NCI-H128 (cell line): ENCODE data around the gene RNF112.

Experiments used
- DNase-seq: peaks from one replicate; lab custom pipeline; 2025; ENCODE audit not compliant: unreplicated experiment; lab: John Stamatoyannopoulos, UW

The RNF112 gene, protein sequence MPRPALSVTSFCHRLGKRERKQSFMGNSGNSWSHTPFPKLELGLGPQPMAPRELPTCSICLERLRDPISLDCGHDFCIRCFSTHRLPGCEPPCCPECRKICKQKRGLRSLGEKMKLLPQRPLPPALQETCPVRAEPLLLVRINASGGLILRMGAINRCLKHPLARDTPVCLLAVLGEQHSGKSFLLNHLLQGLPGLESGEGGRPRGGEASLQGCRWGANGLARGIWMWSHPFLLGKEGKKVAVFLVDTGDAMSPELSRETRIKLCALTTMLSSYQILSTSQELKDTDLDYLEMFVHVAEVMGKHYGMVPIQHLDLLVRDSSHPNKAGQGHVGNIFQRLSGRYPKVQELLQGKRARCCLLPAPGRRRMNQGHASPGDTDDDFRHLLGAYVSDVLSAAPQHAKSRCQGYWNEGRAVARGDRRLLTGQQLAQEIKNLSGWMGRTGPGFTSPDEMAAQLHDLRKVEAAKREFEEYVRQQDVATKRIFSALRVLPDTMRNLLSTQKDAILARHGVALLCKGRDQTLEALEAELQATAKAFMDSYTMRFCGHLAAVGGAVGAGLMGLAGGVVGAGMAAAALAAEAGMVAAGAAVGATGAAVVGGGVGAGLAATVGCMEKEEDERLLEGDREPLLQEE

DNA sequence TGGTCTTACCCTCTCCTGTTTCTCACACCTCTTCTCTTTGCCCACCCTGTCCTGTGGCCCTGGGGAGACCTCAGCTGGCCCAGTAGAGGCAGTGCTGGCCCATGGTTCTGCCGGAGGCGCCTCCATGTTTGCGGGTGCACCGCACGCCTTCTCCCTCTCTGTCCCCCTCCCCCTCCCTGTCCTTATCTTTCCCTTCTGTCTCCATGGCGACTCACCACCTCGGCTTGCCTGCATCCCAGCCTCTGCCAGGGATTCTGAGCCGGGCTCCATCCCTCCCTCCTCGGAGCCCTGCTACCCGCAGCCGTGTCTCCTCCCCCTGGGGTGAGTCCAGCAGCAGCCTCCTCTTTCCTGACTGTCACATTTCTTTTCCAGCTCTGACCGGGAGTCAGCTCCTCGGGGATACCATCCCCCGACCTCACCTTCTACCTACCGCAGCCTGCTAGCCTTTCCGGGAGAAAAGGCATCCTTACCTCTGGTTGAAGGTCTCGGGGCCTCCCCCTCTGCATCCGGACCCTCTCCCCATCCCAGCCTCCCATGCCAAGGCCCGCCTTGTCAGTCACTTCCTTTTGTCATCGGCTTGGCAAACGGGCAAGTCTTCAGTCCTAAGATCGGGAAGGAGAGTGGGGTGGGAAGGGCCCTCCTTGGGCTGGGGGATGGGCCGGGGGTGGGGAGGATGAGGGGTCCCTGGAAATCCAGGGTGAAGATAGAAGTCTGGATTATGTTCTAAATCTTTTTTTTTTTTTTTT, at the start of gene RNF112:
Gene RNF112 (plus strand): TSS at position 358 of the 746 bp plus-strand sequence. CDS start 177 bp downstream, at position 535.
- no peak for DNase-seq

DNA sequence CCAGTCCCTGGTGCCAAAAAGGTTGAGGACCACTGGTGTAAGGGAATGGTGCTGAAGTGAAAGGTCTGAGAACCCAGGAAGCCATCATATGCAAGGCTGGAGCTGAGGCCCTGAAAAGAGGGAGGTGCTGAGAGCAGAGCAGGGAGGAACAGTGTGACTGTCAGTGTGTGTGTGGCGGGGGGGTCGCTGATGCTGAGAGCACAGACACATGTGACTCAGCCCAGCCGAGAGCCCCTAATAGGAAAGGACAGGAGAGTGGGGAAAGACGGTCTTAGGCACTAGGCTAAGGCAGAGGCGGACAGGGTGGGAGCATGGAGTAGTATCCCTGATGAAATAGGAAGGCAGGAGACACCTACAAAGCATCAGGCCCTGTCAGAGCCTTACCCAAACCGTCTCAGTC, 49.7 kb upstream of the RNF112 start:
- no peak for DNase-seq

DNA sequence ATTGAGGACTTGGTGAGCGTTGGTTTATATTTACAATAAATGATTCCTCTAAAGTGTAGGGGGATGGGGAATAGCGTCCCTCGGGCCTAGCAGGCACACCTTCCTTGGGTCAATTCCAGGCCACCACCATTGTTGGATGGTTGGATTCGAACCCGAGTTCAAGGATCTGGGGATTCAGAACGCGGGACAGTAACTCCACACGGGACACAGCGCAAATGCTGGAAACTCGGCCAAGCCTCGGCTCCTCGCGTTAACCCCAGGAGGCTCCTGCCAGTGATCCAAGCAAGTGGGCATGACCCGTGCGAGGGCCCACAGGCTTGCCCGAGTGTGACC, 49.1 kb upstream of the RNF112 start:
- no peak for DNase-seq

DNA sequence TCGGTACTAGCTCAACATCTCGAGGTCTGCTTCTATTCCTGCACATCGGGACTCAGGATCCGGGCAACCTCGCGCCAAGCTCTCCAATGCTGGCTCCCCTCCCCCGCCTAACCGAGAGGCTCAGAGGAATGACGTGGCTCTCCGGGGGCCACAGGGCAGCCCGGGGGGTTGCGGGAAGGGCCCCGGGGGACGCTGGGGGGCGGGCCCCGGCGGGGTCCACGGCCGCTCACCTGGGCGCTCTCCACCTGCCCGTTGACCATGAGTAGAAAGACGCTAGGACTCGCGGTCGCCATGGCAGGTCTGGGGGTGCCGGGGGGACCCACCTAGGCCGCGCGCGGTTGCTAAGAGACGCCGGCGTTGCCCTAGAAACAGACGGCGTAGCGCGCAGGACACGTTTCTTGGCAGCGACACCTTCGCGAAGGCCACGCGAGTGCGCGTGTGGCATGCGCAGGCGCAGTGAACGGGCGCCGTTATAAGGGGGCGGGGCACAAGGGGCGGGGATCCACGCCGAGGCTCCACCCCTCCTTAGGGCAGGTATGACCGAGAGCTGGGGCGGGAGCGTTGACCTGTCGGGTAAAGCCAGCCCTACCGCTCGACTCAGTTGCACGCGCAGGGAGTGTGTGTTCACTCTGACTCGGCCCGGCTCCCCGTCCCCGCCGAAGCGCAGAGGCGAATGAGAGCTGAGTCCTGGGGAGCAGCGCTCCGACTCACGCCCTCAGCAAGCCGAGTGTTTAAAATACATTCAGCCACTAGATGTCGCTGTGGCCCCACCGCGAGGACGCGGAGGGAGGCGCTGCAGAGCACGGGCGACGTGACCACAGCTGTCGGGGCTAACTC, 48.5 kb upstream of the RNF112 start, which contains the start of gene B9D1:
Gene B9D1 (minus strand): TSS at position 447 of the 837 bp plus-strand sequence. CDS start 154 bp downstream, at position 293.
- DNase-seq = peak; percentile 80

DNA sequence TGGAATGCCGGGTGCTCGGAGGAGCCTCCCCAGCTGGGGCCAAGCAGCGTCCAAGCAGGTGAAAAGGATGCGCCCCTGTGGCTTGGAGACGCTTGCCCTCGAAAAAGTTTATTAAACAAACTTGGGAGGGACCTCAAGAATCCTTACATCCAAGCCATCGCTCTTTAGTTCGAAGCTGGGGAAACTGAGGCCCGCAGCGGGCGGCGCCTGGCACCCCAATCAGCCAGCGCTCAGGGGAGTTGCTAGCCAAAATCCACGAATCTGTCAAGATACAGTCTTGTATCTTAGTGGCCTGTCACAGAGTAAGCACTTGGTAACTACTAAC, 48.0 kb upstream of the RNF112 start:
- DNase-seq = no peak

DNA sequence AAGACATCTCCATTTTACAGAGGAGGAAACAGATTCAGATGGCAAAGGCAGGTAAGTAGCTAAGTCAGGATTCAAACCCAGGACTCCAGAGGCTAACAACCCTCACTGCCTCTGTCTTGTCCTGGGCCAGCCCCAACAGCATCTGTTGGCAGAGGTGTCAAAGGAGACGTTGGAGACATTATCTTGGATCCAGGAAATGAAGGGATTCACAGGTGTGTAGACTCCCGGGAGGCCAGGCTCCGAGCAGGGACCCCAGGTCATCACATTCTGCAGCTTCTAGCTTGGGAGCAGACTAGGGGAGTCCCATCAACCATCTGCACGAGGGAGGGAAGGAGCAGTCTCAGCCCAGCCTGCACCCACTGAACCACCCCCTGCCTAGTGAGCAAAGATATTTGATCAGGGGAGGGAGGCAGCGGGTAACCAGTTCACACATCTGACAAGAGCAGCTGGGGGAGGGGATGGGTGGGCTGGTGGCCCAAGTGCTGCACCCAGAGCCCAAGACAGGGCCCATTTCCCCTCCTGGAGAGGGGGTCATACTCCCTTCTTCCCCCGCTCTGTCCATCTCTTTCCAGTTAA, 47.5 kb upstream of the RNF112 start:
- no peak for DNase-seq

DNA sequence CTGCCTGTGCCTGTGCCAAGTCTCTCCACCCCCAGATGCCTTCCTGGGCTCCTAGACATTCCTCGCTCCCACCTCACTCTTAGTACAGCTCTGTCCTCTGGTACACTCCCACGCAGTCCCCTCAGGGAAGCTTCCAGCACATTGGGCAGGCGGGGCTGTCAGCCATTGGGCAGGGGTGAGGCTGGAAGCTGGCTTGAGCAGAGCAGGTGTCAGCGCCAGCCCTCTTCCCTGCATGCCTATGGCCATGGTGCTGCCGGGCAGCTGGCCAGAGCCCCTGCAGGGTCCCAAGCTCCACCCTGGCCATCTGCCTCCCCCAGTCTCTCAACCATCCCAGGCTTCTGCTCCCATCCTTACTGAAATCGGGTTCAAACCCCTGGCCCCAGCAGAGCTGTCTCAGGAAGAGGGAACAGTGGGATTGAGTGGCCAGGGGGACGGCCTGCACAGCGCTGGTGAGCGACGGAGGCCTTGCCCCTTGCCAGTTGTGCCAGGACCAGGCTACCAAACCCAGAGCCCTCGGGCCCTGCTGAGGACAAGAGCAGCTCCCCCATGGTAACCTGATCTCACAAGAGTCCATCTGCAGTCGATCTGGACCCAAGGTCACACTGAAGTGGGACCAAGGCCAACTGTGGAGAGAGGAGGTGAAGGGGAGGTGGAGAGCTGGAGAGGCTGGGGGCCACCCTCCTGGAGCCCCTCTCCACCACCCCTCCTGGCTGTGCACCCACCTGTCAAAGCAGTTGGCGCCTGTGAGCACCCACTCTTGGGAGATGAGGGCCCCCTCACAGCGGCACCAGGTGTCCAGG, 46.1 kb upstream of the RNF112 start:
- DNase-seq = no peak

DNA sequence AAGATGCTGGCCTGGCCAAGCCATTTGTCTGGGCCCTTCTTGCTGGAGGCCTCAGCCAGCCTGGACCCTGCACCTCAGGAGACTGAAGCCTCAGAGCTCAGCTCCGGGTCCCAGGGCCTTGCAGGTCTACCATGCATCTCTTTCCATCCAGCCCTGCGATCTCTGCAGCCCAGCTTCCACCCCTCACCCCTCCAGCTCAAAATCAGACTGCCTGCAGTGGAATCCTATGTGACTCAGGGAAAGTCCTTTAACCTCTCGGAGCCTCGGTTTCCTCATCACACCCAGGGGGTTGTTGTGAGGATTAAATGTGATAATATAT, 45.6 kb upstream of the RNF112 start:
- DNase-seq = no peak

DNA sequence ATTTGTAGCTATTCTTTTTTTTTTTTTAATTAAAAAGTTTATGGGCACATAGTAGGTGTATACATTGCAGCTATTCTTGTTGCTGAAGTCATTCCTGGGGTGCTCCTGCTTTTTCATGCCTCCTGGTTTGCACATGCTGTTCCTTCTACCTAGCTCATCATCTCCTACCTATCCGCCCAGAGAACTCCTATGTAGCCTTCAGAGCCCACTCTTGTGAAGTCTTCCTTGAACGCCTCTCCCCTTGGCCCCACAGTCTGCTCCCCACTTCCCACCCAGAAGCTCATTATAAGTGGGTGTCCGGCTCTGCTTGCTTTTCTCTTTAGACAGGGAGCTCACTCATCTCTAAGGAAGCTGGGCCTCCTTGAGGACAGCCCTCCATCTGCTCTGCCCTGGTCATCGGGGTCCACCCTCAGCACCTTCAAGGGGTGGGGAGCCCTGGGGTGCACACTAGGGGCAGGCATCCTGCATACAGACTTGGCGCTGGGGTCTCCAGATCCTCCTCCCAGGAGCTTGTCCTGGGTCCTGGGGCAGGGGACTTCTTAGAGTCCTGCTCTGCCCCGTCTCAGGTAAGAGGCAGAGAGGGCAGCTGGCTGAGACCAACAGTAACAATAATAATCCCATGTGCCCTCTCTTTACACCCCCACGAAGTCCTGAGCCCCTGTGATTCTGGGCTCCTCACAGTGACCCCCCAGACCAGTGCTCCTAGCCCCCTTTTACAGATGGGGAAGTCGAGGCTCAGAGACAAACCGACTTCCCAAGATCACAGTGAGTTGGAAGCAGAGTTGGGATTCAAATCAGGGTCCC, 45.0 kb upstream of the RNF112 start:
- DNase-seq = no peak

DNA sequence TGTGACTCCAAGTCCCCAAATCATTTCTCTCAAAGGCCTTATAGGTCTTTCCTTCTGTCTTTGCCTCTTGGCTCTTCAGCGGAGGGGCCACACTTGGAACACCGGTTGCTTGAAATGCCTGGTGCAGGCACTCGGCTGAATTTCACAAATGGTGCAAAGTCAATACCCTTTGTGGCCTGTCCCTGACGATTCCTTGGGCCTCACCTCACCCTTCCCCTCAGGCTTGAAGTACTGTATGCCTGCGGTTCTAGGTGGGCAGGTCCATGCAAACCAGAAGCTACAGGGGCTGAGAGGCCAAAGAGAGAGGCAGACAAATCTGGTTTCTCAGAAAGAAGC, 44.4 kb upstream of the RNF112 start:
- no peak for DNase-seq

DNA sequence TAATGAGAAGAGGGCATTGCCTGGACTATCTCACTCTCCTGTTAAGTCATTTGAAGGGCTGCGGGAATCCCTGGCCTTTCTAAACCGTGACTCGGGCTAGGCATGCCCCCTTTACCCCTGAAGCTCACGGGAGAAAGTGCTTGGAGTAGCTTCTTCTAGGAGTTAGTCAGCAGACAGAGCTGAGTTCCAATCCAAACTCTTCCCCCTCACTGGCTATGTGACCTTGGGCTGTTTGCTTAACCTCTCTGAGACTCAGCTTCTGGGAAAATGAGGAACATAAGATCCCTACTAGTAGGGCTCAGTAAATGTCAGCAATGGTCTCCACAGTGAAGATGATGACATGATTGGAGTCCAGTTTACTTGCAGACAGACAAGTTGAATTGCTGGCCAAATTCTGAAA, 42.8 kb upstream of the RNF112 start:
- DNase-seq = no peak

DNA sequence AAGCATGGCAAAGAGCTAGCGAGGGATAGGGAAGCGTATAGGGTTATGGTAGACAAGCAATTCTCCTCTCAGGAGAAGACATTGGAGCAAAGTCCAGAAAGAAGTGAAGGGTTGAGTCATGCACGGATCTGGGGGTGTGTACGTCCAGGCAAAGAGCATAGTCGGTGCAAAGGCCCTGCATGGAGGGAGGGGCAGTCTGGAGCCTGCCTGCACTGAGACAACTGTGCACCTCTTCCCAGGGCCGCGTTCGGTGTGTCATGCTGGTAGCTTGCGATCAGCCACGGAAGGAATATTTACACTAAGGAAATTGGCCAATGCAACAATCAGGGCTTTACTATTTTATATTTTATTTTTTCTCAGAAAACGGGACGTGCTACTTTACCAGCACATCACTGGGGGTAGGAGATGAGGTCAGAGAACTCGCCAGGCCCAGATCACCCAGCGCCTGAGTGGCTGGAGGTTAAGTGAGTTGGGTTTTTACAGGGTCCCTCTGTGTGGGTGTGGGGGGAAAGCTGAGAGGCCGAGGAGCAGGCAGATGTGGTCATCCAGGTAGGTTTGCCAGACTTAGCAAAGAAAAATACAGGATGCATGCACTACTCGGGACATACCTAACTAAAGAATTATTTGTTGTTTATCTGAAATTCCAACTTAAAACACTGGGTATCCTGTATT, 41.8 kb upstream of the RNF112 start:
- DNase-seq = no peak

DNA sequence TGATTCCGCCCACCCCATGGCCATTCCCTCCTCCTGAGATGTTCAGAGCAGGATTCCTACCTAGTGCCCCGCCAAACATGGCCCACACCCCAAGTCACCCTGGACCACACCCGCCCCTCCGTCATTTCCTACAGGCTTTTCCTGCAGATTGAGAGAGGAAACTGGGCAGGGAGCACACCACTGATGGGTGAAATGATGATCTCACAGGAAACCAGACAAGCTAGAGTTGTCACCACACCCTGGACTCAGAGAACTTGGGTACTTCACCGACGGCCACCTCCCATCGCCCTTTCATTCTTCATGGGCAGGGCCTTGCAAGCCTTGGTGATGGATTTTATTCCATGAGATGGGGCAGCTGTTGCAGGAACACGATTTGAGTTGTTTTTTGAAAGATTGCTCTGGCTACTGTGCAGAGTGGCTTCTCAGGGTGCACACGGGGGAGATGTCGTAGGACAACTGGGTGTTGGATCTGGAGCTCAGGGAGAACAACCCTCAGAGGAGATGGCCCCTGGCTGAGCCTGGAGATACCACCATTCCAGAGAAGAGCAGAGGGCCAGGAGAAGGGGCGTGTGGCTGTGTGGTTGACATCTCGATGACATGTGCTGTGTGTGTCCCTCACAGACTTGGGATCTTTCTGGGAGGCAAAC, 41.1 kb upstream of the RNF112 start:
- DNase-seq = no peak

DNA sequence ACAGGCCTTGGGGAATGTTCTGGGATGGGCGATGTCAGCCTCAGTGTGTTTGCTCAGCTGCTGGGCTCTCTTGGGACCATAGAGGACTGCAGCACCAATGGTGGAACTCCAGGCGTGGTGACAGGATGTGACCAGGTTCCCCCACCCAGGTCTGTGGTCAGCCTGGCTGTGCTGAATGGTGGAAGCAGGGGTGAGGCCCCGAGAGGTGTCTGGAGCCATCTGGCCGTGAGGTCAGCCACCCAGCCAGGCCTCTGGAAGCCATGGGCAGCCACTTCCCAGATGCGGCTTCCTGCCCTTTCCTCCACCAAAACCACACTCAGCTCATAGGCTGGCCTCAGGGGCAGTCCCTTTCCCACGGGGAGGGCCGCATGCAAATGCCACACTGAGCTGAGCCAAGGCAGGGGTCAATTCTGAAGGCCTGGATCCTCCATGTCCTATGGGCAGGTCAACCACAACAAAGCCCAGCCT, 40.5 kb upstream of the RNF112 start:
- no peak for DNase-seq

DNA sequence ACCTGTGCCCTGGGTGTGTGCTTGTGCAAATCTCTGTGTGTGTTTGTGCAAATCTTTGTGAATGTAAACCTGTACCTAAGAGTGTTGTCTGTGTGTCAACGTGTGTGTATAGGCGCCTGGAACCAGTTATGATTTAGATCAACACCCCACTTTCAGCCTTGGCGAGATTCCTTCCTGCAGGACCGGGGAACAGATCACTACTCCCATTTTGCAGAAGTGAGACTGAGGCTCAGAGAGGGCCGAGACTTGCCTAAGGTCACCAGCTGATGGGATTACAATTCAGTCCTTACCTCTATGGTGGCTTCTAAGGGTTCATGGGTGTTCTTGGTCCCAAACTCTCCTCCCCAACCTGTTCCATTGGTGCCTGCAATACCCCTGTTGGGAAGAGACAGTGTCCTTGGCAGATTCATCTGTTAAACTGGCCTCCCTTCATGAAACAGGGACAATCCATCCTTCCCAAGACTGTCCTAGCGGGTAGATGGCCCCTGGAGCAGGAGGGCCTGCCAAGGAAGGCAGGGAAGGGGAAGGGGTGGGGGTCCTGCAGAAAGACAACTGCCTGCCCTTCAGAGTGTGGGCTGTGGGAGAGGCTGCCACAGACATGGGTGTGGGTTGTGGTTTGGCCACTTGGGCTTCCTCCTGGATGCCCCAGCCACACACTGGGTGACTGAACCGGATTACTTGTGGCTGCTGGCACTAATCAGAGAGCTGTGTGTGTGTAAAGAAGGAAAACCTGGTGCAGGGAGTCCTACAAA, 39.6 kb upstream of the RNF112 start:
- no peak for DNase-seq

DNA sequence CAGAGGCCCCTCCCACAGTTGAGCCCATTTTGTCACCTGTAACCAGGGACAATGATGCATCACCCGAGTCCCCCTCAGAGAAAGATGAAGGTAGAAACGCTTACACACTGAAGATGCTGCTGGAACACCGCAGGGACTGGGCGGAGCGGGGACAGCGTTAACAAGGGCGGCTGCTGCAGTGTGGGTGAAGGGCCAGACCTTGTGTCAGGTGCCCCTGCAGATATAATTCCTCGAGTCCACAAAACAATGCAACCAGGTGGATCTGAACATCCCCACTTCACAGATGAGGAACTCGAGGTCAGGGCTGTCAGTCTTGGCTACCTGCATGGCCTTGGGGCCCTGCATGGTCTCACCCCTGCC, 39.0 kb upstream of the RNF112 start:
- DNase-seq = no peak

DNA sequence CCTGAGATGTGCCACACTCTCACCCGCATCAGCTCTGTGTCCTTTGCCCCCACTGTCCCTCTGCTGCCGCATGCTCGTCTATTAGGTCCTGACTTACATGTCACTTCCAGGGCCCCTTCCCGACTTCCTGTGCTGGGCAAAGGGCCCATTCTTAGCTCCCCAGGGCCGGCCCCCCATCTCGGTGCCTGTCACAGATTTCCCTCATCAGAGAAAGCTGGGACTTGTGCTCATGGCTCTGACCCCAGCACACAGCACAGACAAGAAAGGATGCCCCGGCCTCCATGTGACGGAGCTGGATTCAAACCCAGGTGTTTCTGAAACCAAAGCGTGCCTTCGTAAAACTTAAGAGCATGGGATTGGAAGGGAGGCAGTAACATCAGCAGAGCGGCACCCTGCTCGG, 38.6 kb upstream of the RNF112 start:
- no peak for DNase-seq
